Measurements from ENCODE around the gene ADSS1. TPM values are rescaled to one million over a fixed set of nuclear protein-coding genes. Genes with fewer than 3 reads are reported as not detected.

The ADSS1 gene
- polyA plus RNA-seq, 4 donors: 3.6 to 12.7 (median 6.3) TPM

DNA sequence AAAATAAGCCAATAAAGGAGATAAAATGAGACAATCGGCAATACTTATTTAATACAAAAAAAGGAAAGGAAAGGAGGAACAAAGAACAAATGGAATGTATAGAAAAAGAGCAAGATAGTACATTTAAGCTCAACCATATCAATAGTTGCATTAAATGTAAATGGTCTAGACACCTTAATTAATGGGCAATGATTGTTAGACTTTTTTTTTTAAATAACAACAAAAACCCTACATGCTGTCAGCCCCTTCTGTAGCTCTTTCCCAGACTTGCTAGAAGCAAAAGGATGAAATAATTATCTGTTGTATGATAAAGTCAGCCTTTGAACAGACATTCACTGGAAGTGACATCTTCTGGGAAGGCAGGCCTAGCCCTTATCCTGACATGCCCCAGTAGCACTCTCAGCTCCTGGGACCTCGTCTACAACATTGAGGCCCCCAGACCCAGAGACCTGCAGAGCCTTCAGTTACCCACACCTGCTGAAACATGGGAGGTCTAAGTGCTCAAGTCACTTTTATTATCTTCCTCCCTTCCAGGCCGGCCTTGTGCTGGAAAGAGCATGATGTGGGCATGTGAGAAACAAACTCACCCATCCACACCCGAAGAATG, 42.3 kb downstream of the ADSS1 start:
- H3K4me3 ChIP-seq (ENCODE audit: low read depth in 1 of 3, low read length in 3 of 3): no peak overlapping the region
- no peak for FAIRE-seq
- no peak overlapping the region for H3K27ac ChIP-seq (ENCODE audit: low read depth in 1 of 3, low read length in 2 of 3)
- DNase-seq: no peak
- H3K36me3 ChIP-seq (ENCODE audit: control insufficient read depth in 3 of 3, insufficient read depth in 2 of 3, low read depth in 1 of 3, low read length in 3 of 3): peaks cover 0 to 40% (median 0%) of the 10 kb centered on the region in 3 donors
- H3K27me3 ChIP-seq (ENCODE audit: control insufficient read depth in 3 of 3, insufficient read depth in 3 of 3, low read length in 3 of 3): no peaks in the 10 kb centered on the region
- H3K9me3 ChIP-seq (ENCODE audit: control insufficient read depth in 2 of 2, insufficient read depth in 1 of 2, low read depth in 1 of 2, low read length in 1 of 2): peaks cover 0 to 12% of the 10 kb centered on the region in 2 donors
- peaks cover 0 to 5% (median 0%) of the 10 kb centered on the region in 3 donors for H3K4me1 ChIP-seq (ENCODE audit: control insufficient read depth in 3 of 3, insufficient read depth in 2 of 3, low read depth in 1 of 3, low read length in 2 of 3)
- WGBS, 3 donors: 88 to 98% (median 90%) methylated on average over 4 of the region's 4 CpGs

DNA sequence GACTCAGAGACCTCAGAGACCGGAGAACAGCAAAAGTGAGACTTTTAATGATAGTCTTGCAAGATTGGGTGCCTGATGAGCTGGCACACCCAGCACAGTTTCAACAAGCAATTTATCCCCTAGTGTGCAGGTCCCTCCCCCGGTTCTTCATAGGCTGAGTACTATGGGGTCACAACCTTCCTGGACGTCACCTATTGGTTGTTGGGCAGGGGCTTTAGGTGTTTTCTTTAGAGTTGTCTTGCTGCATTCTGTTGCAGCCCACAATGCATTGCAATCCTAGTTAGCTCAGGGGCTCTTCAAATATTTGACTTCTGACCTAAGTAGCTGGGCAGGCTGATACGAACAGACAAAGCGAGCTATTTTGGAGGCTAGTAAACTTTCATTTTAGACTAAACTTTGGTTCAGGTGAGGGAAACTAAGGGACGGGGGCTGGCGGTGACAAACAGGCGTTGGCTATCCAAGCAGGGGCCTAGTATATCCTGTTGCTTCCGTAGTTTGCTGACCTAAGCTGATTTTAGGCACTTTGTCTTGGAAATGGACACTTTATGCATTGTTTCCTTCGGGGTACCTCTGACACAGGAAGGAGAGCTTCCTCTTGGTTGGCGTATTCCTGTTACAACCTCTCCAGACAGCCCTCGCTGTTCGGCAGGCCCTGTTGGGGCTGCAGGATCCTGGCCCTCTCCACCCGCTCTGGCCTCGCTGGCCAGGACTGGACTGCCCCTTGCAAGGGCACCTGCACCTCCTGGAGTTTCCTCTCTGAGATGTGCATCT, 43.0 kb downstream of the ADSS1 start:
- no peak for DNase-seq
- Histone ChIP-seq H3K27me3 (ENCODE audit: control insufficient read depth in 3 of 3, insufficient read depth in 3 of 3, low read length in 3 of 3) (no peaks in the 10 kb centered on the region), H3K4me3 (ENCODE audit: low read depth in 1 of 3, low read length in 3 of 3) (no peak overlapping the region), H3K4me1 (ENCODE audit: control insufficient read depth in 3 of 3, insufficient read depth in 2 of 3, low read depth in 1 of 3, low read length in 2 of 3) (peaks cover 0 to 5% (median 0%) of the 10 kb centered on the region in 3 donors), H3K27ac (ENCODE audit: low read depth in 1 of 3, low read length in 2 of 3) (no peak overlapping the region), H3K9me3 (ENCODE audit: control insufficient read depth in 2 of 2, insufficient read depth in 1 of 2, low read depth in 1 of 2, low read length in 1 of 2) (peaks cover 0 to 19% of the 10 kb centered on the region in 2 donors), H3K36me3 (ENCODE audit: control insufficient read depth in 3 of 3, insufficient read depth in 2 of 3, low read depth in 1 of 3, low read length in 3 of 3) (peaks cover 0 to 42% (median 0%) of the 10 kb centered on the region in 3 donors)
- WGBS, 3 donors: 84 to 95% (median 89%) methylated on average over 15 of the region's 15 CpGs
- no peak for FAIRE-seq

DNA sequence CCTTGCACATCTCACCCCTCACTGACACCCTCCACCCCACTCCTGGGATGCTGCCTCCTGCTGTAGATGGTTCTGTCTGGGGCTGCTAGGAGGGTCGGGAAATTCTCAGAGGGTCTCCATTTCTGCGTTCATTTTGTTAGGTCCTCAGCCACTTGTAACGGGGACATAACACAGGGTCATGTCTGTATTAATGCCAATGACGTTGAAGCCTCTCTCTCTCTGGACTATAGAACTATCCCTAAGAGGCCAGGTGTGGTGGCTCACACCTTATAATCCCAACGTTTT, 43.5 kb downstream of the ADSS1 start:
- Histone ChIP-seq H3K27me3 (ENCODE audit: control insufficient read depth in 3 of 3, insufficient read depth in 3 of 3, low read length in 3 of 3) (no peaks in the 10 kb centered on the region), H3K4me3 (ENCODE audit: low read depth in 1 of 3, low read length in 3 of 3) (no peak overlapping the region), H3K36me3 (ENCODE audit: control insufficient read depth in 3 of 3, insufficient read depth in 2 of 3, low read depth in 1 of 3, low read length in 3 of 3) (peaks cover 0 to 45% (median 0%) of the 10 kb centered on the region in 3 donors), H3K4me1 (ENCODE audit: control insufficient read depth in 3 of 3, insufficient read depth in 2 of 3, low read depth in 1 of 3, low read length in 2 of 3) (peaks cover 0 to 5% (median 0%) of the 10 kb centered on the region in 3 donors), H3K27ac (ENCODE audit: low read depth in 1 of 3, low read length in 2 of 3) (no peak overlapping the region), H3K9me3 (ENCODE audit: control insufficient read depth in 2 of 2, insufficient read depth in 1 of 2, low read depth in 1 of 2, low read length in 1 of 2) (peaks cover 0 to 20% of the 10 kb centered on the region in 2 donors)
- FAIRE-seq (no peak), DNase-seq (no peak)
- 81 to 85% (median 84%) methylated on average over 5 of the region's 5 CpGs for WGBS, 3 donors

DNA sequence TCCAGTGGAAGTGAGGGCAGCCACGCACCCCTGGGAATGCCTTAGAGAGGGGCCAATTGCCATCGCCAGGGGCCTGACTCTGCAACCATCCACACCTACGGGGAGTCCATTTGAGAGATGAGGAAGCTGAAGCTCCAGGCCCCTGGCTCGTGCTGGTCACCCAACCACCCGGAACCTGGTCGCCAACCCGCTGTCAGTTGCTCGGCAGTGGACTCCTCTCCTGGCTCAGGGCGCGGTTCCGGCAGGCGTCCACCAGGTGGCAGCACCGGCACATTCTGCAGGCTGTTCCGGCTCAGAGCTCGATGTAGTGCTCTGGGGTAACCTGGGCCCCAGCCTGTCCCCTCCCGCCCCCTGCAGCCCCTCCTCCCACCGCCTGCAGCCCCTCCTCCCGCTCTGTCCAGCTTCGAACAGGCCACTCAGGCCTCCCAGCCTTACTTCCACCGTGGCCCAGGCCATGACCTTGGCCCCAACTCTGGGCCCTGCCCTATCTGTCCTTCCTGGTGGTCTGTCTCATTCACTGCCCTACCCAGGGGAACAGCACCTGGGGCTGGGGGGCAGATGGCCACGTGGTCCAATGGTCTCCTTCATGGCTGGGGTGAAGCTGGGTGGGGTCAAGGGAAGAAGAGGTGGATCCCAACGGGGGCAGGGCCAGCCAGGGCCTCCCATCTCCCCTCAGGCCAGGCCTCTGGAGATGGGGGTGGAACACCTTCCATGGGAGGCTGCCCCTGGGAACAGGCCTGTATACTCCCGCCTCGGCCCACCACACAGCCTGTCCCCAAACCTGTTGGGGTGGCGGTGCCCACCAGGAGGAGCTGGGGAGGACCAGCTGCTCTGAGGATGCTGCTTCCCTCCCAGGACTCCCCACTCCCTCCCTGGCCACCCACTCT, 44.7 kb downstream of the ADSS1 start:
- FAIRE-seq: no peak
- Histone ChIP-seq H3K9me3 (ENCODE audit: control insufficient read depth in 2 of 2, insufficient read depth in 1 of 2, low read depth in 1 of 2, low read length in 1 of 2) (peaks cover 0 to 15% of the 10 kb centered on the region in 2 donors), H3K27ac (ENCODE audit: low read depth in 1 of 3, low read length in 2 of 3) (no peak overlapping the region), H3K36me3 (ENCODE audit: control insufficient read depth in 3 of 3, insufficient read depth in 2 of 3, low read depth in 1 of 3, low read length in 3 of 3) (peaks cover 0 to 54% (median 0%) of the 10 kb centered on the region in 3 donors), H3K27me3 (ENCODE audit: control insufficient read depth in 3 of 3, insufficient read depth in 3 of 3, low read length in 3 of 3) (no peaks in the 10 kb centered on the region), H3K4me3 (ENCODE audit: low read depth in 1 of 3, low read length in 3 of 3) (no peak overlapping the region), H3K4me1 (ENCODE audit: control insufficient read depth in 3 of 3, insufficient read depth in 2 of 3, low read depth in 1 of 3, low read length in 2 of 3) (peaks cover 0 to 5% (median 0%) of the 10 kb centered on the region in 3 donors)
- 14 to 26% (median 15%) methylated on average over 19 to 25 of the region's 25 CpGs for WGBS, 3 donors
- DNase-seq: peak; percentile 78 to 91

DNA sequence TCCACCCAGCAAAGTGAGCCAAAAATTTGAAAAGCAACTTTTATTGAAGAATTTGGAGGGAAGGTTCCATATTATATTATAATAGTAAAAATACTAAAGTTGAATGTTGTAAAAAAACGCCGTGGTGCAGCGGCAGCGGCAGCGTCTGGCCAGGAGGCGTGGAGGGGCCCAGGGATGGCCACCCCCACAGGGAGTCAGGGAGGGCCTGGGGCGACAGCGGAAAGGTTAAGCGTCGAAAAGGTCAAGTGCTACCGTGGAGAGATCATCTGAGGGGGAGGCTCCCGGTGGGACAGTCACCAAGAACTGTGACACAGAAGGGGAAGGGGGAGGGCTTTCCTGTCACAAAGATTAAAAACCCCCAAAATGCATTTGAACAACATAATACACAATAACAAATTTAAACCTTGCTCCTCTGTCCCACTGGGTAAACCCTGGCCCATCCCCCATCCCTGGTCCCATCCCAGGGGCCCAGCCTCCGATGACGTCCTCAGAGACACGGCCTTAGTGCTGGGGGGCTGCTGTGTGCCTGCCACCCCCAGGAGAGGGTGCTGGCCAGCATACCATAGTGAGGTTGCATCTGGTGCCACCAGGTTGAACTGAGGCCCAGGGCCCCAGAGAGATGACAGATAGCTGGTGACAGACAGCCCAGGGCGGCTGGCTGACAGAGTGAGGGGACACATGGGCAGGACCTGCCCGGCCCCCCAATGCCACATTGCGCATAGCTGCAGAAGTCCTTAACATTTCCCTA, 45.5 kb downstream of the ADSS1 start:
- H3K4me3 ChIP-seq (ENCODE audit: low read depth in 1 of 3, low read length in 3 of 3): no peak overlapping the region
- H3K4me1 ChIP-seq (ENCODE audit: control insufficient read depth in 3 of 3, insufficient read depth in 2 of 3, low read depth in 1 of 3, low read length in 2 of 3): peaks cover 0 to 5% (median 0%) of the 10 kb centered on the region in 3 donors
- H3K9me3 ChIP-seq (ENCODE audit: control insufficient read depth in 2 of 2, insufficient read depth in 1 of 2, low read depth in 1 of 2, low read length in 1 of 2): peaks cover 0 to 15% of the 10 kb centered on the region in 2 donors
- FAIRE-seq (no peak), DNase-seq (no peak)
- WGBS, 3 donors: 81 to 84% (median 82%) methylated on average over 18 of the region's 18 CpGs
- H3K36me3 ChIP-seq (ENCODE audit: control insufficient read depth in 3 of 3, insufficient read depth in 2 of 3, low read depth in 1 of 3, low read length in 3 of 3): peaks cover 0 to 60% (median 0%) of the 10 kb centered on the region in 3 donors
- H3K27ac ChIP-seq (ENCODE audit: low read depth in 1 of 3, low read length in 2 of 3): no peak overlapping the region
- no peaks in the 10 kb centered on the region for H3K27me3 ChIP-seq (ENCODE audit: control insufficient read depth in 3 of 3, insufficient read depth in 3 of 3, low read length in 3 of 3)

DNA sequence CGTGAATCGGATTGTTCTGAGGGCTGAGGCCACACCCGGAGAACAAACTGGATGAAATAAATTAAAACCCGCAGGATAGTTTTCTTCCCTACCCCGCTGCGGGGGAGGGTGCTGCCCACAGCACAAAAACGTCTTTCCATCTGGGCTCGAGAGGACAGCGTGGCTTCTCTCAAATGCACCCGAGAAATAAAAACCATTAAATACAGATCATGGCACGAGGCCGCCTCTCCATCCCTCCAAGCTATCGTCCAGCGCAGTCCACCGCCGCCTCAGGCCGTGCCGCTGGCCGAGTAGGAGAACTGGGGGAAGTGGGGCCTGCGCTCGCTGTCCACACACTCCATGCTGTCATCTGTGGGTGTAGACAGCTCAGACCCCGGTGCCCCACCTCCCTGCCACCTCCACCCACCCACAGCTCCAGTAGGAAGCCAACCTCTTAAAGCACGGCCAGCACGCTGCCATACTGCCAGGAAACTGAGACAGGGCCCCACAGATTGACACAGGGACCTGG, 46.1 kb downstream of the ADSS1 start:
- Histone ChIP-seq H3K4me1 (ENCODE audit: control insufficient read depth in 3 of 3, insufficient read depth in 2 of 3, low read depth in 1 of 3, low read length in 2 of 3) (peaks cover 0 to 5% (median 0%) of the 10 kb centered on the region in 3 donors), H3K9me3 (ENCODE audit: control insufficient read depth in 2 of 2, insufficient read depth in 1 of 2, low read depth in 1 of 2, low read length in 1 of 2) (peaks cover 0 to 15% of the 10 kb centered on the region in 2 donors), H3K4me3 (ENCODE audit: low read depth in 1 of 3, low read length in 3 of 3) (no peak overlapping the region), H3K27ac (ENCODE audit: low read depth in 1 of 3, low read length in 2 of 3) (no peak overlapping the region), H3K36me3 (ENCODE audit: control insufficient read depth in 3 of 3, insufficient read depth in 2 of 3, low read depth in 1 of 3, low read length in 3 of 3) (peaks cover 0 to 67% (median 3%) of the 10 kb centered on the region in 3 donors), H3K27me3 (ENCODE audit: control insufficient read depth in 3 of 3, insufficient read depth in 3 of 3, low read length in 3 of 3) (no peaks in the 10 kb centered on the region)
- no peak for FAIRE-seq
- WGBS, 3 donors: 85 to 89% (median 87%) methylated on average over 24 of the region's 24 CpGs
- no peak for DNase-seq

DNA sequence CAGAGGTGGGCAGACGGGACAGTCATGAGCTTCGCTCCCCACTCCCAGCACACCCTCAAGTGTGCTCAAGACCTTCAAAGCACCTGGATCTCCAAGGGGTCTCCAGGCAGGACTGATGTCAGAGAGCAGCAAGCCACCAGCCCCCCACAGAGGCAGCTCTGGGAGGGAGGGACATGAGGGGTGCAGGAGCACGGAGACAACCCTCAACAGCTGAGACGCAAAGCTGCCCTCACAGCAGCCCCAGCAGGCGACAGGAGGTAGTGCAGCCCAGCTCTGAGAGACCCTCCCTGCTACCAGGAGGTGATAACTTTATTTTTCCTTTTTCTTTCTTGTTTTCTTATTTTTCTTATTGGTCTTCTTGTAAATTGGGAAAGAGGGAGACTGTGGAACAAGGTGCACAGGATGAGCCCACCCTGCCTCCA, 46.8 kb downstream of the ADSS1 start:
- Histone ChIP-seq H3K4me3 (ENCODE audit: low read depth in 1 of 3, low read length in 3 of 3) (no peak overlapping the region), H3K36me3 (ENCODE audit: control insufficient read depth in 3 of 3, insufficient read depth in 2 of 3, low read depth in 1 of 3, low read length in 3 of 3) (peaks cover 0 to 74% (median 3%) of the 10 kb centered on the region in 3 donors), H3K27ac (ENCODE audit: low read depth in 1 of 3, low read length in 2 of 3) (no peak overlapping the region), H3K27me3 (ENCODE audit: control insufficient read depth in 3 of 3, insufficient read depth in 3 of 3, low read length in 3 of 3) (no peaks in the 10 kb centered on the region), H3K9me3 (ENCODE audit: control insufficient read depth in 2 of 2, insufficient read depth in 1 of 2, low read depth in 1 of 2, low read length in 1 of 2) (peaks cover 0 to 15% of the 10 kb centered on the region in 2 donors), H3K4me1 (ENCODE audit: control insufficient read depth in 3 of 3, insufficient read depth in 2 of 3, low read depth in 1 of 3, low read length in 2 of 3) (peaks cover 0 to 5% (median 0%) of the 10 kb centered on the region in 3 donors)
- FAIRE-seq (no peak), DNase-seq (no peak)
- 90 to 100% (median 92%) methylated on average over 5 of the region's 5 CpGs for WGBS, 3 donors

Measured in small intestine (tissue), 7 donors.